ENCODE results near the gene ZNF444.
"Not testable (repeated sequence)": the region's sequence is repeated elsewhere in the genome, so short reads cannot be mapped to it uniquely, and the experiment has no call there.

Gene ZNF444

GRCh38 chr19:56156768-56157167 is 15.7 kb downstream of the ZNF444 start:
- H3K4me3 ChIP-seq (ENCODE audit: low read length), result no peak overlapping the region
- TF ChIP-seq ZNF274 (IDR thresholded peaks at IDR 0.05; ENCODE audit: low read depth, low read length), result no peak

- H3K4me3 ChIP-seq (ENCODE audit: low read length), result no peak overlapping the region
- no peak for TF ChIP-seq ZNF274 (IDR thresholded peaks at IDR 0.05; ENCODE audit: low read depth, low read length)
Measured at GRCh38 chr19:56158170-56158757, 17.2 kb downstream of the ZNF444 start.

- TF ChIP-seq ZNF274 (IDR thresholded peaks at IDR 0.05; ENCODE audit: low read depth, low read length), result no peak
Measured at GRCh38 chr19:56159009-56159559, 18.0 kb downstream of the ZNF444 start.

GRCh38 chr19:56159622-56160271 is 18.7 kb downstream of the ZNF444 start:
- no peak overlapping the region for H3K4me3 ChIP-seq (ENCODE audit: low read length)
- TF ChIP-seq ZNF274 (IDR thresholded peaks at IDR 0.05; ENCODE audit: low read depth, low read length), result no peak

More at GRCh38 chr19:56159009-56159559, 18.0 kb downstream of the ZNF444 start:
- H3K4me3 ChIP-seq (ENCODE audit: low read length), result no peak overlapping the region

- no peak for TF ChIP-seq ZNF274 (IDR thresholded peaks at IDR 0.05; ENCODE audit: low read depth, low read length)
- no peak overlapping the region for H3K4me3 ChIP-seq (ENCODE audit: low read length)
Measured at GRCh38 chr19:56161534-56161933, 20.4 kb downstream of the ZNF444 start.

- no peak for TF ChIP-seq ZNF274 (IDR thresholded peaks at IDR 0.05; ENCODE audit: low read depth, low read length)
- no peak overlapping the region for H3K4me3 ChIP-seq (ENCODE audit: low read length)
Measured at GRCh38 chr19:56162258-56162657, 21.2 kb downstream of the ZNF444 start.

GRCh38 chr19:56163097-56163496 is 22.0 kb downstream of the ZNF444 start:
- no peak for TF ChIP-seq ZNF274 (IDR thresholded peaks at IDR 0.05; ENCODE audit: low read depth, low read length)
- no peak overlapping the region for H3K4me3 ChIP-seq (ENCODE audit: low read length)

- TF ChIP-seq ZNF274 (IDR thresholded peaks at IDR 0.05; ENCODE audit: low read depth, low read length), result no peak
- no peak overlapping the region for H3K4me3 ChIP-seq (ENCODE audit: low read length)
Measured at GRCh38 chr19:56167064-56167578, 26.0 kb downstream of the ZNF444 start.

GRCh38 chr19:56170261-56170660 is 29.2 kb downstream of the ZNF444 start:
- no peak for TF ChIP-seq ZNF274 (IDR thresholded peaks at IDR 0.05; ENCODE audit: low read depth, low read length)
- no peak overlapping the region for H3K4me3 ChIP-seq (ENCODE audit: low read length)

GRCh38 chr19:56174086-56174485 is 33.0 kb downstream of the ZNF444 start:
- TF ChIP-seq ZNF274 (IDR thresholded peaks at IDR 0.05; ENCODE audit: low read depth, low read length), result no peak
- H3K4me3 ChIP-seq (ENCODE audit: low read length), result no peak overlapping the region

GRCh38 chr19:56174550-56174949 is 33.5 kb downstream of the ZNF444 start:
- TF ChIP-seq ZNF274 (IDR thresholded peaks at IDR 0.05; ENCODE audit: low read depth, low read length), result no peak
- H3K4me3 ChIP-seq (ENCODE audit: low read length), result no peak overlapping the region

GRCh38 chr19:56175861-56176307 is 34.8 kb downstream of the ZNF444 start, which contains the start of gene GALP:
Gene GALP, plus strand, starts transcription at chr19:56176008. Its CDS starts 1,101 bp downstream, at chr19:56177109.
- not testable (repeated sequence) for H3K4me3 ChIP-seq (ENCODE audit: low read length)

GRCh38 chr19:56176310-56176709 is 35.2 kb downstream of the ZNF444 start:
- not testable (repeated sequence) for H3K4me3 ChIP-seq (ENCODE audit: low read length)

GRCh38 chr19:56176881-56177280 is 35.8 kb downstream of the ZNF444 start:
- no peak overlapping the region for H3K4me3 ChIP-seq (ENCODE audit: low read length)
- no peak for TF ChIP-seq ZNF274 (IDR thresholded peaks at IDR 0.05; ENCODE audit: low read depth, low read length)

- no peak overlapping the region for H3K4me3 ChIP-seq (ENCODE audit: low read length)
- no peak for TF ChIP-seq ZNF274 (IDR thresholded peaks at IDR 0.05; ENCODE audit: low read depth, low read length)
Measured at GRCh38 chr19:56177564-56178243, 36.6 kb downstream of the ZNF444 start.
